GM12878 (cell line): Measurements from ENCODE around the gene ERC2.

Experiments used
- CTCF ChIP-seq, 3 experiments: IDR thresholded peaks in 2 of 3; conservative IDR thresholded peaks in 1 of 3; 2 replicates each; pipeline ENCODE4 v1.5.1; 2011; ENCODE audit warnings: low read depth in 3 of 3, low read length in 3 of 3, mild to moderate bottlenecking in 3 of 3, control low read depth in 2 of 3, moderate library complexity in 2 of 3, inconsistent platforms in 1 of 3, mixed read lengths in 1 of 3; ENCODE audit not compliant: control insufficient read depth in 2 of 3, insufficient read depth in 1 of 3; ENCODE audit errors: extremely low read depth in 1 of 3
- ELK1 ChIP-seq: IDR thresholded peaks from 2 replicates; pipeline ENCODE4 v1.6.1; 2012; ENCODE audit warnings: low read depth, low read length, improper control_type of control experiment
- EP300 ChIP-seq, 2 experiments: fragments of 150-350 bp in 1 of 2; IDR thresholded peaks; 2 replicates each; pipeline ENCODE4 v1.6.1; 2011 to 2012; ENCODE audit warnings: low read depth in 2 of 2, low read length in 2 of 2, borderline replicate concordance in 1 of 2, improper control_type of control experiment in 1 of 2, inconsistent platforms in 1 of 2; ENCODE audit not compliant: control insufficient read depth in 1 of 2
- EZH2 ChIP-seq: IDR thresholded peaks from 2 replicates; pipeline ENCODE4 v1.6.1; 2012; ENCODE audit warnings: low read depth, mild to moderate bottlenecking, control low read depth, inconsistent platforms, low read length, borderline replicate concordance; ENCODE audit not compliant: control insufficient read depth
- HDAC2 ChIP-seq: fragments of 200-600 bp; sonication (generic); IDR thresholded peaks from 2 replicates; pipeline ENCODE4 v1.6.1; 2017
- JUNB ChIP-seq: IDR thresholded peaks from 2 replicates; pipeline ENCODE4 v1.6.1; 2016; ENCODE audit warnings: antibody characterized with exemption, mild to moderate bottlenecking
- JUND ChIP-seq: IDR thresholded peaks from 2 replicates; pipeline ENCODE4 v1.6.1; 2012; ENCODE audit warnings: low read depth, mild to moderate bottlenecking, low read length, improper control_type of control experiment, moderate library complexity
- PAX8 ChIP-seq: fragments of 450-650 bp; IDR thresholded peaks from 2 replicates; pipeline ENCODE4 v1.6.1; 2017; ENCODE audit warnings: mild to moderate bottlenecking, moderate library complexity
- RCOR1 ChIP-seq: conservative IDR thresholded peaks from 2 replicates; pipeline ENCODE4 v1.6.1; 2012; ENCODE audit warnings: low read depth, low read length, improper control_type of control experiment
- SMAD1 ChIP-seq: fragments of 450-650 bp; IDR thresholded peaks from 2 replicates; pipeline ENCODE4 v1.6.1; 2018; ENCODE audit warnings: mild to moderate bottlenecking, low read depth; ENCODE audit not compliant: partially characterized antibody
- TF ChIP-seq, protein P1 (sequence below): IDR thresholded peaks from 2 replicates; pipeline ENCODE4 v1.6.1; 2011; ENCODE audit warnings: borderline replicate concordance, low read depth, mild to moderate bottlenecking, moderate library complexity, mixed read lengths, low read length; ENCODE audit not compliant: insufficient read depth; ENCODE audit errors: extremely low read length
- TF ChIP-seq, protein P2 (sequence below): IDR thresholded peaks from 2 replicates; pipeline ENCODE4 v1.6.1; 2012; ENCODE audit warnings: improper control_type of control experiment, low read depth, low read length; ENCODE audit not compliant: insufficient replicate concordance

DNA sequence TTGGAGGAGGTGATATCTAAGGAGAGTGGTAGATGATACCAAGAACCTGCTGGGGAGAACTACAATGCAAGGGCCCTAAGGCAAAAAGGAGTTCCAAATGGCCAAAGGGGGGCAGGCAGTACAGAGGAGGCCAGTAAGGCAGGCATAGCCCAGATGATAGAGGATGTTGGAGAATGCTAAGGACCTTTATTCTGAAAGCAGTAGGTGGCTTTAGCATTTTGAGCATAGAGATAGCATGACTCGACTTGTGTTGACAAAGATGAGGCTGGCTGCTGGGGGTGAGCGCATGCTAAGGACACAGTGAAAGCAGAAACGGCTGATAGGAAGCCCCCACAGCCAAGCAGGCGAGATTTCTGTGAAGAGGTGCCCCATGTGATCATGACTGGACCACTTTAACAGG lies 419.3 kb downstream of the ERC2 start:
- TF ChIP-seq CTCF (IDR thresholded peaks at IDR 0.05 in 2 of 3, conservative IDR thresholded peaks at IDR 0.05 in 1 of 3; ENCODE audit: control insufficient read depth in 2 of 3, extremely low read depth in 1 of 3, insufficient read depth in 1 of 3, low read depth in 3 of 3, low read length in 3 of 3) (no peak), JUNB (no peak), EZH2 (no peak), EP300 (IDR thresholded peaks at IDR 0.05; ENCODE audit: borderline replicate concordance in 1 of 2, control insufficient read depth in 1 of 2, low read depth in 2 of 2, low read length in 2 of 2) (no peak), SMAD1 (no peak), PAX8 (no peak), JUND (no peak), HDAC2 (no peak), RCOR1 (no peak), ELK1 (no peak)
- TF ChIP-seq, protein P1, sequence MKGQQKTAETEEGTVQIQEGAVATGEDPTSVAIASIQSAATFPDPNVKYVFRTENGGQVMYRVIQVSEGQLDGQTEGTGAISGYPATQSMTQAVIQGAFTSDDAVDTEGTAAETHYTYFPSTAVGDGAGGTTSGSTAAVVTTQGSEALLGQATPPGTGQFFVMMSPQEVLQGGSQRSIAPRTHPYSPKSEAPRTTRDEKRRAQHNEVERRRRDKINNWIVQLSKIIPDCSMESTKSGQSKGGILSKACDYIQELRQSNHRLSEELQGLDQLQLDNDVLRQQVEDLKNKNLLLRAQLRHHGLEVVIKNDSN: no peak
- TF ChIP-seq, protein P2, sequence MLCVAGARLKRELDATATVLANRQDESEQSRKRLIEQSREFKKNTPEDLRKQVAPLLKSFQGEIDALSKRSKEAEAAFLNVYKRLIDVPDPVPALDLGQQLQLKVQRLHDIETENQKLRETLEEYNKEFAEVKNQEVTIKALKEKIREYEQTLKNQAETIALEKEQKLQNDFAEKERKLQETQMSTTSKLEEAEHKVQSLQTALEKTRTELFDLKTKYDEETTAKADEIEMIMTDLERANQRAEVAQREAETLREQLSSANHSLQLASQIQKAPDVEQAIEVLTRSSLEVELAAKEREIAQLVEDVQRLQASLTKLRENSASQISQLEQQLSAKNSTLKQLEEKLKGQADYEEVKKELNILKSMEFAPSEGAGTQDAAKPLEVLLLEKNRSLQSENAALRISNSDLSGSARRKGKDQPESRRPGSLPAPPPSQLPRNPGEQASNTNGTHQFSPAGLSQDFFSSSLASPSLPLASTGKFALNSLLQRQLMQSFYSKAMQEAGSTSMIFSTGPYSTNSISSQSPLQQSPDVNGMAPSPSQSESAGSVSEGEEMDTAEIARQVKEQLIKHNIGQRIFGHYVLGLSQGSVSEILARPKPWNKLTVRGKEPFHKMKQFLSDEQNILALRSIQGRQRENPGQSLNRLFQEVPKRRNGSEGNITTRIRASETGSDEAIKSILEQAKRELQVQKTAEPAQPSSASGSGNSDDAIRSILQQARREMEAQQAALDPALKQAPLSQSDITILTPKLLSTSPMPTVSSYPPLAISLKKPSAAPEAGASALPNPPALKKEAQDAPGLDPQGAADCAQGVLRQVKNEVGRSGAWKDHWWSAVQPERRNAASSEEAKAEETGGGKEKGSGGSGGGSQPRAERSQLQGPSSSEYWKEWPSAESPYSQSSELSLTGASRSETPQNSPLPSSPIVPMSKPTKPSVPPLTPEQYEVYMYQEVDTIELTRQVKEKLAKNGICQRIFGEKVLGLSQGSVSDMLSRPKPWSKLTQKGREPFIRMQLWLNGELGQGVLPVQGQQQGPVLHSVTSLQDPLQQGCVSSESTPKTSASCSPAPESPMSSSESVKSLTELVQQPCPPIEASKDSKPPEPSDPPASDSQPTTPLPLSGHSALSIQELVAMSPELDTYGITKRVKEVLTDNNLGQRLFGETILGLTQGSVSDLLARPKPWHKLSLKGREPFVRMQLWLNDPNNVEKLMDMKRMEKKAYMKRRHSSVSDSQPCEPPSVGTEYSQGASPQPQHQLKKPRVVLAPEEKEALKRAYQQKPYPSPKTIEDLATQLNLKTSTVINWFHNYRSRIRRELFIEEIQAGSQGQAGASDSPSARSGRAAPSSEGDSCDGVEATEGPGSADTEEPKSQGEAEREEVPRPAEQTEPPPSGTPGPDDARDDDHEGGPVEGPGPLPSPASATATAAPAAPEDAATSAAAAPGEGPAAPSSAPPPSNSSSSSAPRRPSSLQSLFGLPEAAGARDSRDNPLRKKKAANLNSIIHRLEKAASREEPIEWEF: no peak
